Neural cell (in vitro differentiated cells): ENCODE data around the gene DNM1L. TPM values are rescaled to one million over a fixed set of nuclear protein-coding genes. Genes with fewer than 3 reads are reported as not detected.

Source experiments
- H2AFZ ChIP-seq: fragments of 200-600, 300-800 bp; sonication (generic), shearing (Covaris generic); 2 replicates; pipeline ENCODE4 v1.6.0; 2014; ENCODE audit warnings: low read depth, mild to moderate bottlenecking, antibody characterized with exemption, low read length, moderate library complexity
- H3F3A ChIP-seq: fragments of 200-600 bp; shearing (Covaris generic); 2 replicates; pipeline ENCODE4 v1.6.1; 2016; ENCODE audit warnings: mild to moderate bottlenecking, moderate library complexity, mixed read lengths, antibody characterized with exemption, low read length; ENCODE audit not compliant: insufficient read depth, poor library complexity, severe bottlenecking
- H3K27ac ChIP-seq: fragments of 200-600, 300-800 bp; sonication (generic), shearing (Covaris generic); 2 replicates; pipeline ENCODE4 v1.5.1; 2014; ENCODE audit warnings: mild to moderate bottlenecking, low read length, moderate library complexity
- H3K27me3 ChIP-seq: fragments of 300-800, 200-600 bp; sonication (generic), shearing (Covaris generic); 2 replicates; pipeline ENCODE4 v1.6.0; 2014; ENCODE audit warnings: mild to moderate bottlenecking, low read depth, low read length, moderate library complexity; ENCODE audit not compliant: insufficient read depth
- H3K36me3 ChIP-seq: fragments of 300-800, 200-600 bp; sonication (generic), shearing (Covaris generic); 2 replicates; pipeline ENCODE4 v1.5.1; 2014; ENCODE audit warnings: mild to moderate bottlenecking, antibody characterized with exemption, low read length, moderate library complexity; ENCODE audit not compliant: insufficient read depth
- H3K4me2 ChIP-seq: fragments of 300-800, 200-600 bp; sonication (generic), shearing (Covaris generic); 2 replicates; pipeline ENCODE4 v1.6.0; 2014; ENCODE audit warnings: mild to moderate bottlenecking, low read length
- H3K4me3 ChIP-seq: fragments of 300-800, 200-600 bp; sonication (generic), shearing (Covaris generic); 2 replicates; pipeline ENCODE4 v1.5.1; 2014; ENCODE audit warnings: mild to moderate bottlenecking, low read length, moderate library complexity
- H3K79me2 ChIP-seq: fragments of 200-600 bp; shearing (Covaris generic); replicated peaks from 2 replicates; pipeline ENCODE4 v1.6.0; 2014; ENCODE audit warnings: mild to moderate bottlenecking, low read length, moderate library complexity; ENCODE audit not compliant: insufficient read depth
- H3K9ac ChIP-seq: fragments of 300-800, 200-600 bp; sonication (generic), shearing (Covaris generic); 2 replicates; pipeline ENCODE4 v1.6.1; 2016; ENCODE audit warnings: mild to moderate bottlenecking, low read length, mixed read lengths
- H3K9me2 ChIP-seq: fragments of 200-600 bp; shearing (Covaris generic); 2 replicates; pipeline ENCODE4 v1.6.1; 2016; ENCODE audit warnings: mild to moderate bottlenecking, low read length, mixed read lengths; ENCODE audit not compliant: insufficient read depth
- H3K9me3 ChIP-seq: fragments of 200-600, 300-800 bp; sonication (generic), shearing (Covaris generic); 2 replicates; pipeline ENCODE4 v1.6.1; 2016; ENCODE audit warnings: mild to moderate bottlenecking, mixed run types, low read length, moderate library complexity, mixed read lengths
- H4K20me1 ChIP-seq: fragments of 200-600 bp; shearing (Covaris generic); 2 replicates; pipeline ENCODE4 v1.6.1; 2016; ENCODE audit warnings: mild to moderate bottlenecking, mixed run types; ENCODE audit not compliant: insufficient read depth
- CTCF ChIP-seq: fragments of 450-650 bp; IDR thresholded peaks from 2 replicates; pipeline ENCODE4 v1.5.1; 2014; ENCODE audit warnings: antibody characterized with exemption, mild to moderate bottlenecking, moderate library complexity; ENCODE audit not compliant: poor library complexity, severe bottlenecking
- EP300 ChIP-seq: fragments of 450-650 bp; conservative IDR thresholded peaks from 2 replicates; pipeline ENCODE4 v1.6.1; 2014; ENCODE audit warnings: antibody characterized with exemption, mild to moderate bottlenecking, moderate library complexity; ENCODE audit not compliant: poor library complexity, severe bottlenecking
- EZH2 ChIP-seq: fragments of 200-600, 300-800 bp; shearing (Covaris generic), sonication (generic); IDR thresholded peaks from 2 replicates; pipeline ENCODE4 v1.6.1; 2014; ENCODE audit warnings: antibody characterized with exemption, low read length, borderline replicate concordance, mild to moderate bottlenecking; ENCODE audit not compliant: insufficient read depth, poor library complexity, severe bottlenecking
- MXI1 ChIP-seq: fragments of 450-650 bp; conservative IDR thresholded peaks from 2 replicates; pipeline ENCODE4 v1.6.1; 2014; ENCODE audit warnings: antibody characterized with exemption, mild to moderate bottlenecking; ENCODE audit not compliant: poor library complexity, severe bottlenecking
- POLR2AphosphoS5 ChIP-seq: IDR thresholded peaks from 2 replicates; pipeline ENCODE4 v1.6.1; 2012
- RAD21 ChIP-seq: fragments of 450-650 bp; conservative IDR thresholded peaks from 2 replicates; pipeline ENCODE4 v1.6.1; 2014; ENCODE audit warnings: antibody characterized with exemption, mild to moderate bottlenecking, moderate library complexity
- REST ChIP-seq: IDR thresholded peaks from 2 replicates; pipeline ENCODE4 v1.6.1; 2012; ENCODE audit warnings: borderline replicate concordance
- SMC3 ChIP-seq: fragments of 450-650 bp; conservative IDR thresholded peaks from 2 replicates; pipeline ENCODE4 v1.6.1; 2014; ENCODE audit warnings: antibody characterized with exemption, mild to moderate bottlenecking, moderate library complexity; ENCODE audit not compliant: poor library complexity
- TAF1 ChIP-seq: IDR thresholded peaks from 2 replicates; pipeline ENCODE4 v1.6.1; 2012; ENCODE audit warnings: low read depth
- polyA plus RNA-seq: library from polyadenylated mRNA; depleted of rRNA; stranded (reverse); fragments of >200 nt; gene quantifications from 2 replicates; pipeline ENCODE4 v1.2.3, GENCODE V29; 2014

The DNM1L gene
- polyA plus RNA-seq, 1 donor from 2014 or later, result 182 TPM

GRCh38 chr12:32789916-32790315, 110.8 kb downstream of the DNM1L start:
- TF ChIP-seq CTCF (no peak), EP300 (no peak), POLR2AphosphoS5 (no peak), TAF1 (no peak), MXI1 (no peak), EZH2 (no peak), REST (no peak), SMC3 (no peak)
- Histone ChIP-seq H3K4me2 (no peak overlapping the region), H3K27me3 (no peaks in the 10 kb centered on the region)

GRCh38 chr12:32794281-32794680, 115.2 kb downstream of the DNM1L start:
- no peak overlapping the region for H3K4me2 ChIP-seq
- no peaks in the 10 kb centered on the region for H3K79me2 ChIP-seq
- H3F3A ChIP-seq, result no peaks in the 10 kb centered on the region
- TF ChIP-seq SMC3 (no peak), POLR2AphosphoS5 (no peak), MXI1 (no peak), REST (no peak), TAF1 (no peak), EZH2 (no peak), EP300 (no peak), CTCF (no peak), RAD21 (no peak)
- no peaks in the 10 kb centered on the region for H3K9me3 ChIP-seq
- H4K20me1 ChIP-seq, result no peaks in the 10 kb centered on the region
- H3K4me3 ChIP-seq, result no peak overlapping the region
- H3K9me2 ChIP-seq, result no peaks in the 10 kb centered on the region
- H2AFZ ChIP-seq, result no peak overlapping the region
- H3K27me3 ChIP-seq, result no peaks in the 10 kb centered on the region
- H3K36me3 ChIP-seq, result no peaks in the 10 kb centered on the region
- no peak overlapping the region for H3K27ac ChIP-seq
- no peak overlapping the region for H3K9ac ChIP-seq

More at GRCh38 chr12:32789916-32790315, 110.8 kb downstream of the DNM1L start:
- H4K20me1 ChIP-seq, result no peaks in the 10 kb centered on the region
- H2AFZ ChIP-seq, result no peak overlapping the region
- no peak overlapping the region for H3K4me3 ChIP-seq
- H3K27ac ChIP-seq, result no peak overlapping the region
- no peaks in the 10 kb centered on the region for H3K9me2 ChIP-seq
- H3K79me2 ChIP-seq, result no peaks in the 10 kb centered on the region
- no peaks in the 10 kb centered on the region for H3K36me3 ChIP-seq
- H3K9me3 ChIP-seq, result no peaks in the 10 kb centered on the region
- H3F3A ChIP-seq, result no peaks in the 10 kb centered on the region
- H3K9ac ChIP-seq, result no peak overlapping the region
